Prostate gland (tissue), 2 donors: ENCODE data around the gene NTM. TPM values are rescaled to one million over a fixed set of nuclear protein-coding genes. Genes with fewer than 3 reads are reported as not detected.

Source experiments
- DNase-seq: peaks from one replicate; pipeline ENCODE4 v3.0.0-alpha.2; 2019; ENCODE audit warnings: low spot score
- H3K27ac ChIP-seq, 2 donors: fragments of 200-600 bp; sonication (generic); 2 replicates each; pipeline ENCODE4 v1.5.1; 2017 to 2019
- H3K27me3 ChIP-seq: fragments of 200-600 bp; sonication (generic); replicated peaks from 2 replicates; pipeline ENCODE4 v1.5.1; 2019; ENCODE audit not compliant: insufficient read depth
- H3K36me3 ChIP-seq, 2 donors: fragments of 200-600 bp; sonication (generic); 1 replicate in 1 of 2; 2 replicates in 1 of 2; pipeline versions ENCODE4 v1.5.1 to v1.8.1; 2017 to 2019
- H3K4me1 ChIP-seq: fragments of 200-600 bp; sonication (generic); replicated peaks from 2 replicates; pipeline ENCODE4 v1.5.1; 2019
- H3K4me3 ChIP-seq, 2 donors: fragments of 200-600 bp; sonication (generic); 2 replicates each; pipeline ENCODE4 v1.5.1; 2017 to 2019
- H3K9me3 ChIP-seq: fragments of 200-600 bp; sonication (generic); 2 replicates; pipeline ENCODE4 v1.5.1; 2017
- CTCF ChIP-seq, 4 experiments: fragments of 200-600 bp in 2 of 4; fragments of 450-650 bp in 2 of 4; sonication (generic) in 2 of 4; IDR thresholded peaks; 1 replicate in 3 of 4; 2 replicates in 1 of 4; pipeline ENCODE4 v1.5.1; 2016 to 2019; ENCODE audit warnings: antibody characterized with exemption in 4 of 4, mild to moderate bottlenecking in 2 of 4, moderate library complexity in 2 of 4
- POLR2A ChIP-seq: fragments of 450-650 bp; IDR thresholded peaks from one replicate; pipeline ENCODE4 v1.6.1; 2016; ENCODE audit warnings: antibody characterized with exemption, mild to moderate bottlenecking
- POLR2AphosphoS5 ChIP-seq: sonication (generic); formaldehyde crosslinking; IDR thresholded peaks from one replicate; pipeline ENCODE4 v1.6.1; 2017; ENCODE audit warnings: antibody characterized with exemption
- WGBS: methylation state at CpG from one replicate; pipeline ENCODE4 v1.1.5; 2018; 5-methylcytosine and 5-hydroxymethylcytosine counted together
- intact Hi-C: fragments of 100-400 bp; cut with DNase I; formaldehyde crosslinking; loops from one replicate; pipeline ENCODE4 v1.14.2; 2022
- total RNA-seq, 2 donors: library from RNA; depleted of rRNA; stranded (reverse); fragments of >200 nt; gene quantifications; one replicate each; pipeline ENCODE4 v1.1.0, GENCODE V29; 2016

NTM gene
- total RNA-seq, 2 donors from 2014 or later, result 7.4 TPM; not detected in 1

GRCh38 chr11:131642756-131643531, 272.5 kb downstream of the NTM start:
- DNase-seq, result no peak
- H3K4me1 ChIP-seq, result no peaks in the 10 kb centered on the region
- H3K9me3 ChIP-seq, result no peaks in the 10 kb centered on the region
- no peak for TF ChIP-seq POLR2AphosphoS5
- no peak for TF ChIP-seq CTCF (IDR thresholded peaks at IDR 0.05)
- no peak for TF ChIP-seq POLR2A
- no peak overlapping the region for H3K4me3 ChIP-seq
- H3K27ac ChIP-seq, result no peak overlapping the region
- 73% methylated on average over 15 of the region's 15 CpGs for WGBS
- no peaks in the 10 kb centered on the region for H3K27me3 ChIP-seq
- intact Hi-C loops, result no loop called here
- no peaks in the 10 kb centered on the region for H3K36me3 ChIP-seq

- no peak overlapping the region for H3K27ac ChIP-seq
- intact Hi-C loops, result no loop called here
- TF ChIP-seq POLR2A, result no peak
- TF ChIP-seq POLR2AphosphoS5, result no peak
- TF ChIP-seq CTCF (IDR thresholded peaks at IDR 0.05), result no peak
- H3K4me3 ChIP-seq, result no peak overlapping the region
- WGBS, result 81% methylated on average over 5 of the region's 5 CpGs
- no peaks in the 10 kb centered on the region for H3K9me3 ChIP-seq
- no peaks in the 10 kb centered on the region for H3K36me3 ChIP-seq
- H3K4me1 ChIP-seq, result no peaks in the 10 kb centered on the region
- no peaks in the 10 kb centered on the region for H3K27me3 ChIP-seq
- no peak for DNase-seq
Measured at GRCh38 chr11:131644204-131644795, 273.9 kb downstream of the NTM start.

- intact Hi-C loops, result no loop called here
- WGBS, result 61% methylated on average over 6 of the region's 6 CpGs
- no peak for DNase-seq
- Histone ChIP-seq H3K9me3 (no peaks in the 10 kb centered on the region), H3K27me3 (no peaks in the 10 kb centered on the region), H3K27ac (no peak overlapping the region), H3K36me3 (no peaks in the 10 kb centered on the region), H3K4me3 (no peak overlapping the region), H3K4me1 (no peaks in the 10 kb centered on the region)
- TF ChIP-seq POLR2A, result no peak
- no peak for TF ChIP-seq POLR2AphosphoS5
Measured at GRCh38 chr11:131645237-131645636, 274.8 kb downstream of the NTM start.

- Histone ChIP-seq H3K9me3 (no peaks in the 10 kb centered on the region), H3K4me3 (no peak overlapping the region), H3K36me3 (no peaks in the 10 kb centered on the region), H3K27ac (no peak overlapping the region), H3K4me1 (no peaks in the 10 kb centered on the region), H3K27me3 (no peaks in the 10 kb centered on the region)
- no peak for TF ChIP-seq POLR2A
- no peak for TF ChIP-seq POLR2AphosphoS5
- no peak for TF ChIP-seq CTCF (IDR thresholded peaks at IDR 0.05)
- 78% methylated on average over 5 of the region's 5 CpGs for WGBS
- intact Hi-C loops, result no loop called here
- DNase-seq, result no peak
Measured at GRCh38 chr11:131649856-131650255, 279.4 kb downstream of the NTM start.

- no peaks in the 10 kb centered on the region for H3K4me1 ChIP-seq
- no peak overlapping the region for H3K4me3 ChIP-seq
- H3K36me3 ChIP-seq, result no peaks in the 10 kb centered on the region
- TF ChIP-seq CTCF (IDR thresholded peaks at IDR 0.05), result no peak
- no peak for TF ChIP-seq POLR2AphosphoS5
- TF ChIP-seq POLR2A, result no peak
- WGBS, result 19% methylated on average over 2 of the region's 2 CpGs
- intact Hi-C loops, result no loop called here
- no peak for DNase-seq
- H3K9me3 ChIP-seq, result no peaks in the 10 kb centered on the region
- H3K27me3 ChIP-seq, result no peaks in the 10 kb centered on the region
- H3K27ac ChIP-seq, result no peak overlapping the region
Measured at GRCh38 chr11:131652231-131652630, 281.8 kb downstream of the NTM start.
